Stimulated activated CD8-positive, alpha-beta memory T cell treated with anti-CD3 and anti-CD28 coated beads, Interleukin-12 subunit alpha, Interleukin-12 subunit beta, amount 100 ng/mL, for 1 hour (primary cell): ENCODE results near the gene ABAT.
"Not testable (repeated sequence)": the region's sequence is repeated elsewhere in the genome, so short reads cannot be mapped to it uniquely, and the experiment has no call there.

Experiments
- DNase-seq: peaks from one replicate; pipeline ENCODE4 v3.0.0-alpha.2; 2020; ENCODE audit warnings: low read depth

ABAT gene

DNA sequence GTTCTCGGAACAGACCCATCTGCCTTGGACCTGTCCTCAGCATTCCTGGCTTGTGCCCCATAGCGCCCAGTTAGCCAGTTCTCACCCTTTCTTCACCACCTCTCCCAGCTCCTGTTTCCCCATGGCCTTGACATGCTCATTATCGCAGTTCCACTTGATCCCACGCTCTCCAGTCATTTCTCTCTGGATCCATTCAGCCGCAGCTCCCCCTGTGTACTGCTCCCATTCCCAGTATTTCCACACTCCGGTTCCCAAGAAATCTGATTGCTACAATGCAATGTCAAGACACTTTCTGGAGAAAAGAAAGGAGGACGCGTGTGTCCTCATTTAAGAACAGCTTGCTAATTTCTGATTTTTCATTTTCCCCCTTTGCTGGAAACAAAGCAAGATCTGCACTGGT lies 67.7 kb downstream of the ABAT start:
- no peak for DNase-seq

DNA sequence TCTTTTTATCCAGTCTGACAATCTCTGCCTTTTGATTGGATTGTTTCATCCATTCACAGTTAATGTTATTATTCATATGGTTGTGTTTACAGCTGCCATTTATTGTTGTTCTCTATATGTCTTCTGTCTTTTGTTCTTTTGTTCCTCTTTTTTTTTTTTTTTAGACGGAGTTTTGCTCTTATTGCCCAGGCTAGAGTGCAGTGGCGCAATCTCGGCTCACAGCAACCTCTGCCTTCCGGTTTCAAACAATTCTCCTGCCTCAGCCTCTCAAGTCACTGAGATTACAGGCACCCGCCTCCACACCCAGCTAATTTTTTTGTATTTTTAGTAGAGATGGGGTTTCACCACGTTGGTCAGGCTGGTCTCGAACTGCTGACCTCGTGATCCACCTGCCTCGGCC lies 74.5 kb downstream of the ABAT start:
- not testable (repeated sequence) for DNase-seq

DNA sequence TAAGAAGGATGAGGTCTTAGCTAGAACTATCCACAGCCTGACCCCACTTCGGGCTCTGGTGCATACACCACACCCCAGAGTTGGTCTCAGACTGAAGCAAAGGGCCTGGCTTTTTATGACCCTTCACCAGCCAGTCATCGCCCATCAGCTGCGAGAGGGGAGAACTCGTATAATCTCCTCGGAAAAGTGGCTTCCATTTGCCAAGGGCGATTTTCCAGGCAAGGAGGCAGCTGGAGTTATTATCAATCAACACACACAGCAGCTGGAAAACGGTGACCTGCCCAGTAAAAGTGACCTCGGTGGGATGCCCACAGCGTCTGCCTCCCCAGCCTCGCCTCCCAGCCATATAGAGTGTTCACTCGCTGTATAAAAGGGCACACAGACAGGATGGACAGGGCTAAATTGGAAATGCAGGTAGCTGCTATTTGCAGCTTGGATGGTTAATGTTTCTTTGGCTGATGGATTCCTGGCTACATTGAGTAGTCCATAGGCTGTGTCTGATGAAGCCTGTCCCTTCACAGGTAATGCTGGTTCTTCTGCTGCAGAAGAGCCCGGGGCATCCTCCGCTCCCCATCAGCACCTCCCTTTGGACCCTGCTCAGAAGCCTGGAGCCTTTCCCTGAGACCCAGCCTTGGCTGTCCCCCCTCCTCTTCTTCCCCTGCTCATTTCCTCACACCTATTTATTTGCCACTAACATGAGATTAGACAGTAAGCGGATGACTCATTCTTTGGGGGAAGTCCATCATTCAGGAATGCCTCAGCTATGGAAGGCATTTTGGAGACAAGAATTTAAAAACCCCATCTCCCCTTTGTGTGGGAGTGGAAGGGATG lies 77.3 kb downstream of the ABAT start:
- no peak for DNase-seq

DNA sequence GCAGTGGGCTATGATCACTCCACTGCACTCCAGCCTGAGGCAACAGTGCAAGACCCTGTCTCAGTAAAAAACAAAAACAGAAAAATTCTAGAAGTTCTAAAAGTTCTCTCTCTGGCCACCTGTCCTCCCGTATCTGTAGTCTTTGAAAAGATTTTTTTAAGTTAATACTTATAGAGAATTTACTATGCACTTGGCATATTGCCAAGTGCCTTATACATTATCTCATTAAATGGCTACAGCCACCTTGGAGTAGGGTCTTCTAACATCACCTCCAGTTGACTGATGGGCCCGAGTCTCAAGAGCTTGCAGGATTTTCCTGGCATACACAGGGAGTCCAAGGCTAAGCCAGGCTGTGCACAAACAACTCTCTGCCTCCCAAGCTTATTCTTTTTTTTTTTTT lies 78.3 kb downstream of the ABAT start:
- DNase-seq = no peak

DNA sequence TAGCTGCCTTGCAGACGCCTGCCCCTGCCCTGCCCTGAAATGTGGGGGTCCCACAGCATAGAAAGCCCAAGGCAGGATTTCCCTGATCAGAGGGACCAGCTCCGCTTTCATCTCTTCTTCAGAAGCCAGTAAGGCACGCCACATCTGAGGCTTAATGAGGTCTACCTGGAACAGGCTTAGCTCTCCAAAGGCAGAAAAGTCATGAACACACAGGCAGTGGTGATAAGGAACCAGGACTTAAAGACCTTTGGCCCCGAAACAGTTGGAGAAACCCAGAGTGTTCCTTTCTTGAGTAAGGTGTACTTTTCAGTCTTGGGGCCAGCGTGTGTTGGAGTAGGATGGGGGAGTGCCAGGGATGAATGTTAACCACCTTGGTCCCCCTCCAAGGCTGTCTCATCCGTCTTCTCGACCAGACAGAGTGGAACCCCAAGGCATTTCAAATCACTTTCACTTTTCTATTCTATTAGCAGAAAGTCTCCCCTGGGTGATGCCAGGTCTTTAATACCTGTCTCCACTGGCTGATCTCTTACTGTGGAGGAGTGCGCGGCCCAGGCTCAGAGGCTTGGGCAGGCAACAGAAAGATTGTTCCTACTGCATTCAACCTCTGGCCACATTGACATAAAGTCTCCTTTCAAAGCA lies 79.1 kb downstream of the ABAT start:
- no peak for DNase-seq

DNA sequence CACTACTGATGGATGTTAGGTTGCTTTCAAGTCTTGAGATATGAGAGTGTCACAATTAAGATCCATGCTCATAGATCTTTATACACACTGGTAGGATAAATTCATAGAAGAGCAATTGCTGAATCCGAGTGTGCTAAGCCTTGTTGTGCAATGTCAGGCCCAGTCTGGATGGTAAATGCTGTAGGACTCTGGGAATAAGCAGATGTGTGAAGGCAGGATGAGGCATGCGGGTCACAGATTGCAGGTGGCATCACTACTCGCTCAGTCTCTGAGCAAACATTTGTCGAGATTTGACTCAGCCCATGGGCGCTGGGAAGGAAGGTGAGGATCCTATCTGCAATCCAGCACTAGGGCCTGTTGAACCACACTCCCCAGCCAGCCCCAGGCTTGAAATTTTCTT lies 82.3 kb downstream of the ABAT start:
- no peak for DNase-seq

DNA sequence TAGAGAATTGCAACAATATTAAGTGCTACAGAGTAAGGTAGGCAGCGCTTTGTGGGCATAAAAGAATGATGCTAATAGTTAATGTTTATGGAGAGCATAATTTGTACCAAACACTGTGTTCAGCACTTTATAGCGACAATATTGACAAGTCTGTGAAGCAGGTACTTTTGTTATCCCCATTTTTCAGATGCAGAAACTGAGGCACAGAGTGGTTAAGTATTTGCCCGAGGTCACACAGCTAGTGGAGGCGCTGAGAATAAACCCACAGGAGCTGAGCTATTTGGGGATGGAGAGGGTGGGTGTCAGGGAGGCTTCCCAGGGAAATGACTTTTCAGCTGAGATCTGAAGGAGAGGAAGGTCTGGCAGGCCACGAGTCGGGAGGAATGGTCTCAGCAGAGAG lies 83.6 kb downstream of the ABAT start:
- no peak for DNase-seq

DNA sequence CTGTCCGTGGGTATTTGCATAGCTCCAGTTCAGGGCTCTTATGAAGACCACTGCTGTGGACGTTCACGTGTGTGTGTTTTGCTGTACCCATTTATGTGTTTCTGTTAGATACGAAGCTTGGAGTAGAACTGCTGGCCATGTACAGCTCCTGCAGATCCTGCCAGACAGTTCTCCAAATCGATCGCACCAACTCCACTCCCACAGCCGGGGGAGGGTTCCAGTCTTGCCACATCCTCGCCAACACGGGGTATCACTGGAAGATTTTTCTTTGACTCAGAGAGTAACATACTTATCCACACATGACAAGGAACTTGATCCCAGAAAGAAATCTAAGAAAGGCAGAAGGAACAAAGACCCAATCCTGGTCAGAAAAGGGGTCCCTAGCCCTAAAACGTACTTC lies 85.6 kb downstream of the ABAT start:
- DNase-seq = no peak

DNA sequence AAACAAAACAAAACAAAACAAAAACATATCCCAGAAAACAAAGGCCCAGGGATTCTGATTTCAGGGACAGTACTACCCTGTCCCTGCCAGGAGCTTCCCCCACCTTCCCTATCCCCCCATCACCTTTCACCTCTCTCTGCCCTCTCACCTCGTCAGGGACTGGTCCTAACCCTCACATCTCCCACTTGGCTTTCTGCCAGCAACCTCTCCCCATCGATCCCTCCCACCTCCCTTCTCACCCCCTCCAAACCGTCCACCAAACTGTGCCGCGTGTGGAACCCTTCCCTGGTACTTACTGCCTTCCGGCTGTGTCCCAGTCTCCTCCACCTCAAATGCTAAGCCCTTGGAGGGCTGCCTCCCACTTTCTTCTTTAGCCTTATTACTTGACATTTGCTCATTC lies 86.7 kb downstream of the ABAT start:
- no peak for DNase-seq

DNA sequence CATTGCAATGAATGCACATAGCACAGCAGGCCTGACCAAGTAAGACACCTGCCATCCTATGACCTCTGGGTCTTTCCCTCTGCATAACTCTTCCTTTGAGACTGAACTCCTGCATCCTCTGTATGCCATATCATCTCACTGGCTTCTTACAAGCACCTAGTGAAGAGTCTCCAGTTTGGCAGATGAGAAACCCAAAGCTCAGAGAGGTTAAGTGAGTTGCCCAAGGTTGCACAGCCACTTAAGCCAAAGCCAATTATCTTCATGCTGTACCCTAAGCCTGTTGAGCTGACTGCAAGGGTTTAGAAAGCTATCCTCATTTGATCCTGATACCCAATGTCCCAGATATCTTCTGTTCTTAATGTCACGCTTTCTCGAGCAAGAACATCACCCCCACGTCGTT lies 87.8 kb downstream of the ABAT start:
- no peak for DNase-seq

DNA sequence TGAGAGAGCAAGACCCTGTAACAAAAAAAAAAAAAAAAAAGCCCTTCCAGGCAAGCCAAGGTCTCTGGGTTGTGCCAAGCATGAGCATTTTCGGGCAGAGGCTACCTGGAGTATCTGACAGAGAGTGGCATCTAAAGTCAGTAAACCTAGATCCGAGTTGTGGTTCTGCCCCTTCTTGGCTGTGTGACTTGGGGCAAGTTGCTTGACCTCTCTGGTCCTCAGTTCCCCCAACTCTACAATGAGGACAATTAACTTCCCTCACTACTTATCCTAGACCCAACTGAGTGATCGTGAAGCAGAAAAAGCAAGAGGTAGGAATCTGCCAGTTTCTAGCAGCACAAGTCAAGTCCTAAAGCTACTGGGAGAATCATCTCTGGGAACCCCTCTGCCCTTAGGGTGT lies 88.7 kb downstream of the ABAT start:
- no peak for DNase-seq

DNA sequence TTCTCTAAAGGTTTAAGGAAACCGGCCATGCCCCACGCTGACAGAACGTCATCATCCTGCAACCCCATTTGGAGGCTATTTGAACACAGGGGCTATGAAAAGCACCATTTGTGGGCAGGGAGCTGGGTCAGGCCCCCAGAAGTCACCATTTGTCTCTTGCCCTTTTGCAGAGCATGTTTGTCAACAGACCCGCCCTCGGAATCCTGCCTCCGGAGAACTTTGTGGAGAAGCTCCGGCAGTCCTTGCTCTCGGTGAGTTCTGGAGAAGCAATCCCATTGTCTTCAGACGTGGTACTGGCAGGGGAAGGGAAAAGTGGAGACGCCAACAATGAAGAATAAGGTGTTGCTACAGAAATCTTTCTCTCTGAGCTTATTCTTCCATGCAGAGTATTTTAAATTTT lies 89.5 kb downstream of the ABAT start:
- no peak for DNase-seq

DNA sequence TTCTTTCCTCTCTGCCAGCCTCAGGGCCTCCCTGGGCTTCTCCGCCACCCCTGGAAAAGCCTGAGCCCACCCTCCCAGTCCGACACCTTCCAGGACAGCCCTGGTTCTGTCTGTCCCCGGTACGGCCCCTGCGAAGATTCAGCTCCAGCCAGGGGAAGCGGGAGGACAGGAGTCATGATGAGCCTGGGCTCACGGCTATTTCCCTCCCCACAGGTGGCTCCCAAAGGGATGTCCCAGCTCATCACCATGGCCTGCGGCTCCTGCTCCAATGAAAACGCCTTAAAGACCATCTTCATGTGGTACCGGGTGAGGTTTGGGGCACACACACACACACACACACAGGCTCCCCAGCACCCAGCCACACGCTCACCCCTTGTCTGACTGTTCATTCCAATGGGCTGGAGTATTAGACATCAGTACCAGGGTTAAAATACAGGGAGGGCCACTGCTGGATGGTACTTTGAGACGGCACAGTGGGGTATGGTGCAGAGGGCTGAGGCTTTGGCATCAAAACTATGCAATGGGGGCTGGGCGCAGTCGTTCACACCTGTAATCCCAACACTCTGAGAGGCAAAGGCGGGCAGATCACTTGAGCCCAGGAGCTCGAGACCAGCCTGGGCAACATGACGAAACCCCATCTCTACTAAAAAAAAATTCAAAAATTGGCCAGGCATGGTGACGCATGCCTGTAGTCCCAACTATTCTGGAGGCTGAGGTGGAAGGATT lies 90.3 kb downstream of the ABAT start:
- no peak for DNase-seq

DNA sequence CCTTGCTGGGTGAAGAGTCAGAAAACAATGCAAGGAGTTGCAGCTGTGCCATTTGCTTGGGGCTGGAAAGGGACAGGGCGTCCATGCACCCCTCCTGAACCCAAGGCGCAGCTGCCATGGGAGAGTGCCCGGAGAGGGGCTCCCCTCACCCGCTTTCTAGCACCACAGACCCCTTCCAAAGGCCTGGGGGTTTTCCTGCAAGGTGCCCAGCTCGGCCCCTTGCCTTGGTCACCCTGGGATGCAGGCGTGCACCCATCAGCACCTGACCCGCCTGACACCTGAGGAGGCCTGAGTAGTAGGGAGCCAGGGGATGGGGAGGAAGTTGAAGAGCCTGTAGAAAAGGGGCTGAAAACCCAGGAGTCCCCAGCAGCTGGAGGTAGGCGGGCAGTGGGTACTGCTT lies 92.8 kb downstream of the ABAT start:
- DNase-seq = no peak

DNA sequence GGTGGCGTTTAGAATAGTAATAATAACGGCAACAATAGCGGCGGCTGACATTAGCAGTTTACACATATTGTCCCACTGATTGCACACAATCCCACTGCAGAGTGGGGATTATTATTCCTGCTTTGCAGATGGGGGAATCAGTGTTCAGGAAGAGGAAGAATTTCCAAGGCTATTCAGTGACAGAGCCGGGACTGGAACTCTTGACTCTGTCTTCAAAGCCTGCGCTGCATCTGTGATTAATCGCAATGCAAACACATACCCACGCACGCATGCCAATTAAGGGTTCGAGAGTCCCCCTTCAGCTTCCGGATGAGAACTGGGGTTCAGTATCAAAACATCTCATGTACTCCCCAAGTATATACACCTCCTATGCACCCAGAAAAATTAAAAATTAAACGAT lies 93.9 kb downstream of the ABAT start:
- DNase-seq = no peak

DNA sequence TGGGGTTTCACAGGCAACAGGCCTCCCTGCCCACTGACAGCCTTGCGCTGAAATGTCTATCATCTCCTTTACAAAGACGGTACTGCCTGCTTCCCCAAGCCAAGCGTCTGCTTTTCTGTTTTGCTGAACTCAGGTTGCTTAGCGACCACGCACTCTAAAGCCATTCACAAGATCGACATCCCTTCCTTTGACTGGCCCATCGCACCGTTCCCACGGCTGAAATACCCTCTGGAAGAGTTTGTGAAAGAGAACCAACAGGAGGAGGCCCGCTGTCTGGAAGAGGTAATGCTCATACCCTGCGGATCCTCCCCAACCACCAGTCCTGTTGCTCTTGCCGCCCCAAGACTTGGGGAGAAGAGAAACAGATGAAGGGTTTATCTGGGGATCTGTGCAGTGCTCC lies 94.3 kb downstream of the ABAT start:
- no peak for DNase-seq

DNA sequence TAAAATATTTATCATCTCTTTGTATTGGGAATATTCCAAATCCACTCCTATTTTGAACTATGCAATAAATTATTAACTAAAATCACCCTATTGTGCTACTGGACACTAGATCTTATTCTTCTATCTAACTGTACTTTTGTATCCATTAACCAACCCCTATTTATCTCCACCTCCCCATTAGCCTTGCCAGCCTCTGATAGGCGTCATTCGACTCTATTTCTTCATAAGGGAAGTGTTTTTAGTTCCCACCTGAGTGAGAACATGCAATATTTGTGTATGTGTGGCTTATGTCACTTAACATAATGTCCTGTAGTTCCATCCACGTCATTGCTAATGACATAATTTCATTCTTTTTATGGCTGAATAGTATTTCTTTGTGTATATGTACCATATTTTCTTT lies 99.1 kb downstream of the ABAT start:
- no peak for DNase-seq

DNA sequence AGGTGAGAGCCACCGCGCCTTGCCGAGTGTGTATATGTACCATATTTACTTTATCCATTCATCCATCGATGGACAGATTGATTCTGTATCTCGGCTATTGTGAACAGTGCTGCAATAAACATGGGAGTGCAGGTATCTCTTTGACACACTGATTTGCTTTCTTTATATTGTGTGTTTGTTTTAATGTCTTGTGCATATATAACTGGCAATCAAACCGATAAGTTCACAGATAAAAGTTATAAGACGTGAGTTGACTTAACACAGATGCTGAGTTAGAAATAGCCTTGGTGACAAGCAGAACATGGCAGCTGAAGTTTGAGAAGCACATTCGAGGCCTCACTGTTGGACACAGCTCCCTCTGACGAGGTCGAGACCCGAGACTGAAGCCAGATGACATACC lies 99.8 kb downstream of the ABAT start:
- DNase-seq = no peak

DNA sequence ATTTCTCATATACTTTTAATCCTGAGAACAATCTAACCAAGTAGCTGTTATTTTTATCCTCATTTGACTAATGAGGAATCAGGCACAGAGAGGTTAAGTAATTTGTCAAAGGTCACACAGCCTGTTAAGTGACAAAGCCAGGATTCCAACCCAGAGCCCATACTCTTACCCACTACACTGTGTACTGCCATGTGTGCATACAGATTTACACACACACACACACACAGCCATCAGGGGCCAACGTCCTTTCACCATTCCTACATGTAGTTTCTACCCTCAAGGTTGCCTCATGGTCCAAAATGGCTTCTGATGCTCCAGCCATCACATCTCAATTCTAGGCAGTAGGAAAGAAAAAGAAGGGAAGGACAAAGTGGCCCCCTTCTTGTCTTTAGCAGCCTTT lies 100.9 kb downstream of the ABAT start:
- no peak for DNase-seq

DNA sequence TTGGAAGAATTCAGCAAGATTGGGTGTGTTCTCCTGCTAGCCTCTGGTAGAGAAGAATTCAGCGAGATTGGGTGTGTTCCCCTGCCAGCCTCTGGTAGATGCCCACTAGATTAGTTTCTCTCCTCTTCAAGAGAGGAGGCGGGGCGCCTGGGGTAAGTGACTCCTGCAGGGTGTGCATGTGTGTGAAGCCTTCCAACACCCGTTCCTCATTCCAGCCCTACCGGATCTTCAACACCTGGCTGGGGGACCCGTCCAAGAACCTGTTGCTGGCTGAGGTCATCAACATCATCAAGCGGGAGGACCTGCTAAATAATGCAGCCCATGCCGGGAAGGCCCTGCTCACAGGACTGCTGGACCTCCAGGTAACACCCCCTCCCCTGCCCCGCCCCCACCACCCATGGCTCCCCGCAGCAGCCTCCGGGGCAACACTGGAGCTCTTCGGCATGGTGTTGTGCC lies 101.7 kb downstream of the ABAT start:
- no peak for DNase-seq

DNA sequence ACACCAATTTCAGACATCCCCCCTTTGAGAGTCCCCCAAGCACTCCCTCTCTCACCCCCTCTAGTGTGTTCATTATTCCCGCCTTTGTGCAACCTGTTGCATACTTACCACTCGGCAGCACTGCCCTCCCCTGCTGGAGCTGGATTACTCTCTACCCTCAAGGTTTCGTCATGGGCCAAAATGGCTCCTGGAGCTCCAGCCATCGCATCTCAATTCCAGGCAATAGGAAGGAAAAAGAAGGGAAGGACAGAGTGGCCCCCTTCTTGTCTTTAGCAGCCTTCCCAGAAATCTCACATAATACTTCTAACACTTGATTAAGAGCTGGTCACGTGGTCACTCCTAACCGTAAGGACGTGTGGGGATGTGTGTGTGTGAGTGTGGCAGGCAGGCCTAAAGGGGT lies 102.8 kb downstream of the ABAT start:
- no peak for DNase-seq

DNA sequence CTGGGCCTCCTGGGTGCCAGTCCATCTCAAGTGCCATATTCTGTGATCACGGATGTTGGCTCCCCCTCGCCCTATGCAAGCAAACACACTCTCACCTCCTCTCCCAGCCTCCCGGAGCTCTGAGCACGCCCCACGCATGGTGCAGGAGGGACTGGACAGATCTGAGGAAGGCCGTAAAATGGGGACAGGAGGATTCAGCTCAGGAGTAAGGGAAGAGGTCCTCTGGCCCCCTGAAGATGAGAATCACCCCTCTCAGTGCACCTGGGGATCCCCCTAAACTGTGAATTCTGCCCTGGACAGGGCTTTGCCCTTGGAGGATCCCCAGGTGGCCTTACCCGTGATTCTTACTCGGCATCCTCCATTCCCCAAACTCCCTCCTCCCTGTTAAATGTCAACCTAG lies 107.4 kb downstream of the ABAT start:
- DNase-seq = no peak

DNA sequence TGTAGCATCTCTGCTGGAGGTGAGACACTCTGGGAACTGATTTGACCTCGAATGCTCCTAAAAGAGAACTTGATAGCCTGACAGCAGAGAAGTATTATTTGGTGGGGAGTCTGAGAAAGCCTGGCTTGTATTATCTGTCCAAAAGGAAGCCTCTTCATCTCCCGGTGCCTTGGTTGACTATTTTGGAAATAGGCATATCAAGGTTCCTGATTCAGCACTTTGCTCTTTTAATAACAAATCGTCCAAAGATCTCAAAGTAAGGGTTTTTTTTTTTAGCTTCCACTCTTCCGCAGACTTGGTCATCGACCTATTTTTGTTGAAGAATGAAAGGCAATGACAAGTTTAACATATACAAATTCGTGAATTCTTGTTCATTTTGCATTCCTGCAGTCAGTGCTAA lies 108.3 kb downstream of the ABAT start:
- DNase-seq = no peak
